Right ventricle myocardium superior (tissue), 1 donor: Measurements from ENCODE around the gene LMCD1. TPM values are rescaled to one million over a fixed set of nuclear protein-coding genes. Genes with fewer than 3 reads are reported as not detected.
"Not testable (repeated sequence)": the region's sequence is repeated elsewhere in the genome, so short reads cannot be mapped to it uniquely, and the experiment has no call there.

Source experiments
- ATAC-seq: fragments of 200-7000 bp; cut with Tn5 transposase; one replicate; pipeline ENCODE4 v1.9.1; 2020; ENCODE audit warnings: mild to moderate bottlenecking; ENCODE audit not compliant: poor library complexity
- DNase-seq: peaks from one replicate; pipeline ENCODE4 v3.0.0-alpha.2; 2020
- intact Hi-C: fragments of 100-400 bp; cut with DNase I; formaldehyde crosslinking; loops from one replicate; pipeline ENCODE4 v1.11.2; 2022
- total RNA-seq: library from RNA; stranded (reverse); fragmentation: NEBNext Ultra II Directional; extraction: Animal tissue kit (Norgen Biotek cat#: 25700); gene quantifications from one replicate; pipeline ENCODE4 v1.2.1, GENCODE V29; 2021
- donor health status: DM: no; HTN: yes; CAD: no; lungs with severe emphysema.

Gene LMCD1
- total RNA-seq, 1 donor from 2014 or later = 49.6 TPM

DNA sequence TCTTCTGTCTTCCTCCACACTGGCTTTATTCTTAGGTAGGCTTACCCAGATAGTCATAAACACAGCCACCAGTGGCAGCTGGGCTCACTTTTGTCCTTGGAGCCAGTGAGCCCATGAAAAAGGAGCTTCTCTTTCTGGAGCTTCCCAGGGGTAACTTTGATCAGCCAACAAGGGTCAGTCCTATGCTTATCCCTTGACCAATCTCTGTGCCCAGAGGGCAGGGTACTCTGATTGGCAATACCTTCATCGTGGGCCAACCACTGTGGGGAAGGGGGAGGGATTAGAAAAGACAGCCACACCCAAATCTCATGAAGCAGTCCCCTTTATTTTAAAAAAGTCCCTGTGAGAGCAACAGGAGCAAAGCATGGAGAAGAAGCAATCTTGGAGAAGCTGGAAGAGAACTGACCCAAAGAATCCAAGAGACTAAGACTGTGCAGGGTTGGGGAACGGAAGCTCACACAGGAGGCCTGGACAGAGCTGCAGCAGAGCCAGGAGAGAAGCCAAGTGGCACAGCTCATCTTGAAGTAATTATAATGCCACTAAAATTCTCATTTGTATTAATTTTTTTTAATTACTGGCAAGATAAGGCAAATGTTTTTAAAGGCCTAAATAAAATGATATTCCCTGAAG lies 72.5 kb downstream of the LMCD1 start:
- intact Hi-C loops = no loop called here
- ATAC-seq = peak; percentile 48
- no peak for DNase-seq

DNA sequence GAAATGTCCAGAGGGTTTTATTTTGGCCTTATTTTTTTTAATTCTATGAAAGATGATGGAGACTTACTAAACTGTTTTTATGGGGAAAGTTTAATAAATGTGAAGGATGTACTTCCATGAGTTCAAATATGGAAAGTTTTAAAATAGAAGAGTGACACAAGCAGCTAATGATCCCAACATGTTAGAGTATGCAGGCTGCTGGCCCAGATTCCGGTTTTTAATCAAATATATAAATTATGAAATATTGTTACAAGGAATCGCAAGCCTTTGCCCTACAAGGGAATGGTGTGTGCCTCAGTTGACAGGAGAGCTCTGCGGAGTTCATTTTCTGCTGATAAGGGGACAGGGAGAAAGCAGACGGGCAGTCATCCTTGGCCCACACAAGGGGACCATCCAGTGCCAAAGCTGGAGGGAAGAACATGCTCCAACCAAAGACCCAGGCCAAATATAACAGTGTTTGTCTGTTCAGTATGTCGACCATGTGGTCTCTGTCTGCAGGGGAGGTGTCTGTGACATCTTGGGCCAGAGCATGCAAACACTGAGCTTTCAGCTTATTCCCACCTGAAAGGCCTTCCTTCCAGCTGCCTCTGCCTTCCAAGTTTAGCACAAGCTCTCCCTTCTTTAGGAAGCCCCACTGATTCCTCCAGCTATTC lies 73.2 kb downstream of the LMCD1 start:
- intact Hi-C loops = no loop called here
- DNase-seq (no peak), ATAC-seq (no peak)

DNA sequence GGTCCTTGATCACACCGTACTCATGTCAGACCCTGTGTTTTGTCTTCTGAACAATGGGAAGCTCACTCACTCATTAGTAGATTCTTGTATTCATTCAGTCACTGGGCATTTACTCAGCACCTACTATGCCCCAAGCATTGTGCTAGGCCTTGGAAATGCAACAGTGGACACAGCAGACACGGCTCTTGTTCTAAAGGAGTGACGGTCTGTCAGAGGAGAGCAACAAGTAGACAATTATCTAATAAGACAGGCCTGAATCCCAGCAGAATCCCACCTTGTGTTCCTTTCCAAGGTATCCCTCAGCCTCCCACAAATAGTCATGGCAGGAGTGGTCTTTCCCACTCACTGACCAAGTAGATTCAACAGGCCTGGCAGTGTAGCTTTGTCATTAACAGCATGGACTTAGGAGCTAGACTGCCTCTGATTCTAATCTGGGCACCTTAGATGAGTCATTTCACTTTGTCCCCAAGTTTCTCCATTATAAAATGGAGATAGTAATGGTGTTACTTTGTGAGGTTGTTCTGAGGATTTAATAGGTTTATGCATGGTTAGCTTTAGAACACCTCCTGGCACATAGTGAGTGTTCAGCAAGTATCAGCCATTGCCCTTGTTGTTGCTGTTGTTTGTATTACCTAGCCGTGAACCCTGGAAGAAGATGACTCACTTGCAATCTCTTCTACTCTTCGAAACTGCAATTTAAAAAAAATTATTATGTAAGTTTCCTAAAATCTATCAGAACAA lies 73.9 kb downstream of the LMCD1 start:
- no peak for DNase-seq
- ATAC-seq = no peak
- intact Hi-C loops = no loop called here

DNA sequence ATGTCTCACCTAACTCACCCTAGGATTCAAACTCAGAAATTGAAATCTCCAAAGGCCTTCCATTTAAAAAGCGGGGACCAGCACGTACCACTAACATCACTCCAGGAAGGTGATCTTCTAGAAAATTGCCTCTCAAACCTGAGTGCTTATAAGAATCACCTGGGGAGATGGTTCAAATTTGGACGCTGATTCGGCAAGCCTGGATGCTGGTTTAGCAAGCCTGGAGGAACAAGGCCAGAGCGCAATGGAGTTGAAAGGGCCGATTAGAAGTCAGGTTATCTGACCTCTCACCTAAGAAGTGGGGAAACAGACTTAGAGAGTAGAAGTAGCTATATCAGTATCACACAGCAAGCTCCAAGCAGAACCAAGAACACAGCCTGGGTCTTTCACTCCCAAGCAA lies 74.8 kb downstream of the LMCD1 start:
- DNase-seq (no peak), ATAC-seq (no peak)
- intact Hi-C loops = no loop called here

DNA sequence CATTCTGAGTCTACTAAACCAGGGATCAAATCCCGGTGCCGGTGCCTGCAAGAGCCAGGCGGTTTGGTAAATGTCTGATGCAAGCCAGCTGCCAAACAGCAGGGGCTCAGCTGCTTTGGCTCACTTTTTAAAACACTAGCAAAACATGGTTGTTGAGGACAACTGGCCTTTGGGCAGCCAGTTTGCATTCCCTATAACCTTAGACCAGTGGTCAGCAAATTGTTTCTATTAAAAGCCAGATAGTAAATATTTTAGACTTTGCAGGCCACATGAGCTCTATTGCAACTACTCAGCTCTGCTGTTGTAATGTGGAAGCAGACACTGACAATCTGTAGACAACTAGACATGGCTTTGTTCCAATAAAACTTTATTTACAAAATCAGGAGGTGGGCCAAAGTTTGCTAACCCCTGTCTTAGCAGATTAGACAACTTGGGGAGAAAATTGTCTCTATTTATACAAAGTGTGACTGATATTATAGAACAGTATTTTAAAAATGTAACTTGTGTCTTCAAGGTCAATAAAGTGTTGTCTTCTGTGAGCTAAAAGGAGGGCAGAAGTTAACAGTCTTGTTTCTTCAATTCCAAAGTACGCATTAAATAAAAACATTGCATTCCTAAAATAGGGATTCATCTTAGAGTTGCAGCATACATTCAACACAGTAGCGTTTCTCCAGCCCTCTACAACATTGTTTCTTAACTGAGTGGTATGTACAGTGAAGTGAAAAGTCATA lies 75.4 kb downstream of the LMCD1 start:
- DNase-seq (no peak), ATAC-seq (no peak)
- intact Hi-C loops = no loop called here

DNA sequence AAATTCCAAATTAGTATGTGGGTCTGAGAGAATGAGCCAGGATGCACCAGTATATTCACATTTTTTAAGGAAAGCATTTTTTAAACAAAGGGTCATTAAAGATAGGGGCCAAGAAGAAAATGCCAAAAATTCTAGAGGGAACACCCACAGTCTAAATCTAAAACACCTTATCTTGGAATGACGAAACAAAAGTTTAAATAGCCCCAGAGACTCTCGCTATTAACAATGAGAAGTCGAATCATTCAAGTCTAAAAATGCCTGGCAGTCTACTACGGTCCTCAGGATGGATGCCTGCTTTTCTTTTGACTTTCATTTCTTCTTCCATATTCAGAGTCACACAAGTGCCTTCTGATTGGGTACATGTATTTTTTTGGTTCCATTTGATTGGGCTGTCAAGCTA lies 76.7 kb downstream of the LMCD1 start:
- intact Hi-C loops = no loop called here
- ATAC-seq = no peak
- no peak for DNase-seq

DNA sequence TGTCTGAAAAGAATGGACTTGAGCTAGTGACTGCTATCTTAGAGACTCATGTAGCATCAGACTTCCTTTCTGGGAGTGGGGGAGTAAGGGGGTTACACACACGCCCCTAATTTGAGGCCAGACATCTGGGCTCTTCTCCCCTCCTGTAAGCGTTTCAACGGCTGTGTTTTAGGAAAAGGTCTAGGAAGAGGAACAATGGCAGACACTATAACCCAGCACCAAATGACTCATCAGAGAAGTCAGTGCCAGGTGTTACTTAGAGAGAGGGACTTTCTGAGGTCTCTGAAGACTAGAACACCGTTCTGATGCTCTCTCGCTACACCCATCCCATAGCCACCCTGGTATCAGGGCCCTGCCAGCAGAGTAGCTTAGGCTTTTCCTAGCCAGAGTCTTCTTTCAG lies 77.5 kb downstream of the LMCD1 start:
- no peak for DNase-seq
- ATAC-seq = no peak
- intact Hi-C loops = no loop called here

DNA sequence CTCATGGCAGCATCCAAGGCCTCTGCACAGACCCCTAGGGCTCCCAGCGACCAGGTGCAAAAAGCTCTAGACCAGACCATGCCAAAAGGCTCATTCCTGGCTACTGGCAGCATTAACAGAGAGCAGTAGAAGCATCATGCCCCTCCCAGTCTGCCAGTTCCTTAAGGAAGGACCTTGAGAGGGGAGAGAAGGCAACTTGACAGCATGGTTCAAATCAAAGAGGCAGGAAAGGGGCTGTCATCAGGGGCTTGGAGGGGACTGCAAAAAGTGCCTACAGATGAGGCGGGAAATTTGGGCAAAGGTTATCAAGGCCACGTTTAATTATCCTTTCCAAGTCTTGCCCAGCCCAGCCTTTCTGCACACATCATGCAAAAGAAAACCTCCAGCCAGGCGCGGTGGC lies 78.3 kb downstream of the LMCD1 start:
- no peak for ATAC-seq
- no peak for DNase-seq
- intact Hi-C loops = no loop called here

DNA sequence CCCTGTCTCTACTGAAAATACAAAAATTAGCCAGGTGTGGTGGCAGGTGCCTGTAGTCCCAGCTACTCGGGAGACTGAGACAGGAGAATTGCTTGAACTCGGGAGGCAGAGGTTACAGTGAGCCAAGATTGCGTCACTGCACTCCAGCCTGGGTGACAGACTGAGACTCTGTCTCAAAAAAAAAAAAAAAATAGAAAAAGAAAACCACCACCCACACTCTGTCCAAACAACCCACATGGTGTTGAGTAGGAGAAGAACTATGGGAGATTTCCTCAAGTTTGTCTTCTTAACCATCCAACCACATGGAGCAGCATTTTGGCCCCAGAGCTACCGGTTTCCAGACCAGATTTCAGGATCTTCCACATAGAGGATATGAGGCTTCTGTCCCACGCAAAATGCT lies 78.8 kb downstream of the LMCD1 start:
- ATAC-seq, DNase-seq, intact Hi-C loops: not testable (repeated sequence)

DNA sequence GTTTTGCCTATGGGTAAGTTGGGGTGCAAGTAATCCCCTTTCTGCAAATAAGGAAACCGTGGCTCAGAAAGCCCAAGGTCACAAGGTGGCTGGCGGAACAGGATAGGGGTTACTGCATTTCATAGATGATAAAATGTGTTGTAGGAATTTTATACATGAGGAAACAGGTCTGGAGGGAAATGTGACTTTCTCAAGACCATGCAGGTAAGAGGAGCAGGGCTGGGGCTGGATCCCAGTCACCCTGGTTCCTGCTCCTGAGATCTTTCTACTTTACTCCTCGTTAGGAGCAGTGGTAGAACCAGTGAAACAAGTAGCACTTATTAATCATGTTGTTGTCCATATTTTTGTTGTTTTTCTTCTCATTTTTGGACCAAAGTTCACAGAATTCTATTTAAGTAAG lies 79.8 kb downstream of the LMCD1 start:
- DNase-seq (no peak), ATAC-seq (no peak)
- intact Hi-C loops = no loop called here

DNA sequence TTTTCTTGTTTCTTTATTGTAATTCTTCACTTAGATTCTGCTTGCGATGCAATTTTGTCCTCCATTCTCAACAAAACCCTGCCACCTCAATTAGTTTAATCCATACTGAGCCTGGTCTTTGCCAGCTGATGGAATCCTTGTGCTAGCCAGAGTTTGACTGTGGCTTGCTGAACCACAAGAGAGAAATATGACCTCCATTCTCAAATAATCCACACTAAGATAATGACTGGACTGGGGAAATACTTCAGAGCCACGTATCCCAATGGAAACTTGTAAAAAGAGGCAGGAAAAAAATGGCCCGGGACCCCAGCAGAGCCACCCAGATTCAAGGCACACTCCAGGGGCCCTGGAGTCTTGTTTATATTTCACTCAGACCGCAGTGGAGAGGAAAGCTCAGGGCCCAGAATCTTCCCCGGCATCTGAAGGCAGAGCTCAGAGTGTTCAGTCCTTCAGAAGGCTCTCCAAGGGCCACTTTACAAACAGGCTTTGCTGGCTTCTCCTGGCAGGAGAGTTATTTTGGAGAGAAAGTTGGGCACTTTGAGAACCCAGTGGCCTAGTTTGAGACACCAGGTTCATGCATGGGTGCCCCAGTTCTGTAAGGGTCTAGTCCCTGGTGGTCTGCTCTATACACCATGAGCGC lies 80.3 kb downstream of the LMCD1 start:
- no peak for ATAC-seq
- no peak for DNase-seq
- intact Hi-C loops = no loop called here

DNA sequence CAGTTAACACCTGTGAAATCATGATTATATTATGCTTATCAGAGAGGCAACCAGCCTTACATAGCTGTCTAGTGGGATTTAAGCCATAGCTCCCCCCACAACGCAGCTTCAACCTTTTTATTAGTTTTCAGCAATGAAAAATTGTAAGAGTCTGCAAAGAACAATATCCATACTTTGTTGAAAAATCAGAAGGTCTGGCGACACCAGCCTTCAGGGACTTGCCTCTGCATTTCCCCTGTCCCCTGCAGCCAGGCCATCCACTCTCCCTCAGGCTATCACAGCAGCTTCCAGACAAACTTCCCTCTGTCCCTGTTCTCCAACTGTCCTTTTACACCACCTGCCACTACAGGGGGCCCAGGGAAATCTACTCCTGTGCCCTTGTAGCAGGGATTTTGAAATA lies 83.0 kb downstream of the LMCD1 start:
- ATAC-seq (no peak), DNase-seq (no peak)
- intact Hi-C loops = no loop called here

DNA sequence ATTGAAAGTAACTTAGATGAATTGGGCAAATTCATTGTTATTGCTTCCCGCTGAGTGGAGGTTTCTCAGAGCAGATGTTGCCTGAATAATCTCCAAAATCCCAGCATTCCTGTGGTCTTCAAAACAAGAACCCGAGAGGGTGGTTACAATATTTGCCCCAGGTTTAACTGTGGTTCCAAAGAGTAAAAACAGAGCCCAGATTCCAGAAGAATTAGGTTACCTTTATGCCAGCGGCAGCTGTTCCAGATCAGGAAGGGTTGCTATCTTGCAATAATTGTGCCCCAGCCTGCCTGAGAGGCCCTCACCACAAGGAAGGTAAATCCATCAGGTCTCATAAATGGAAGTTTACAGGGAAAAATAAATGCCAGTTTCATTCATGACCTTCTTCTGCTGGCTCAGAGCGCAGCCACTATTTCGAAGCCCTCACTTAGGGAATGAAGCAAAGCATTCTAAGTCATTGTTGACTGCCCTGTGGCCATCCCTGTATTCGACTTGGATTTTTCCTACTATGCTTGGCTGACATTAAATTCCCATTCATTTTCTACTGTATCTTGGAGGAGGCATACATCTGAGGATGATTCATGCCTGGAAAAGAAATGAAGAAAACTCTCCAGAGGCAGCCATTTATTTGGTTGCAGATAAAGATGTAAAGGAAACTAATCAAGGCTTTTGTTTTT lies 88.4 kb downstream of the LMCD1 start:
- ATAC-seq (no peak), DNase-seq (no peak)
- intact Hi-C loops = no loop called here

DNA sequence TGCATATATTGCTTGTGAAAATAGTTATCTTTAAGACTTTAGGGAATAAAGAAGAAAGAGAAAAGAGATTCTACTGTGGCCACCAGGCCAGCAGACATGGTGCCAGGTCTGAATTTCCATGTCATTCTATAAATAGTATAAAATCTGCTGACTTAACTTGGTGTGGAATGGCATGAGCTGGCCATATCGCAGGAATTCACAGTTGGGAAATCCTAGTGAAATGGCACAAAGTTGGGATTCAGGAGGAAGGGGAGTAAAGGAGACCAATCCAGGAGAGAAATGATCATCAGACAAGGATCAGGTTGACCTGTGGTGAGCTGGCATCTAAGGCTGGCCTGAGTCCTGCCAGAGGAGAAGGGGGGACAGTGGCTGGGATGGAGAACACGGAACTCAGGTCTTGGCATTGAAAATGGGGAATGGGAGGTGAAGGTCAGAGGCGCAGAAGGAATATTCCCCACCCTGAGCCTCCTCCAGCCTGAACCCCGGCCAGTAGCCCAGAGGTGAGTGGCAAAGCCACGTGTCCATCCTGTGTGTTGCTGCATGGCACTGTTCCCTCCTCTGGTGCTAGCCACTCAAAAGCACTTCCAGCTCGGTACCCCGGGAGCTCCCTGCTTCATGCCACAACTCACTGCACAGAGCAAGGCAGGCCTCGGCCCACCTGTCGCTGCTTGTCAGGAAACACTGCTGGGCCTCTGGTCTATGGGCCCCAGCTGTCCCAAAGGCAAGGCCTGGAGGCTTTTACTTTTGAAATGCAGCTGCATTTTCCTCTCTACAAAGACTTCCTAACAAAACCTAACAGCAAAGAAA lies 91.6 kb downstream of the LMCD1 start:
- DNase-seq = peak; percentile 47
- peak; percentile 80 for ATAC-seq
- intact Hi-C loops = no loop called here

DNA sequence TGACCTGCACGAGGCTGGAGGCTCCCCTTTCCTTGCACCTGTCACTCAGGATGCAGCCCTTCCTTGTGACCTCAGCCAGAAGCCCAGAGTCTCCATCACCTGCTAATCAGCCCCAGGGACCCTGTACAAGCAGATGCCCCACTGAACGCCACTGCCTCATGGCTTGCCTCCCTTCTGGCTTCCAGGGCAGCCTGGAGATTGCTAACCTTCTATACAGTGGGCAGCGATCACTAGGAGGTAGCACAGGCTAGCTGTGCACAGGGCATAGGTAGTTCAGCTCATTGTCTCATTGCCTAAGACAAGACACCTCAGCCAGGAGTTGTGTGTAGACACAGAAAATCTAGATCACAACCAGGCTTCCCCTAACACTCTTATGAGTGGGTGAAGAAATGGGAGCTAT lies 93.6 kb downstream of the LMCD1 start:
- intact Hi-C loops = no loop called here
- ATAC-seq (no peak), DNase-seq (no peak)

DNA sequence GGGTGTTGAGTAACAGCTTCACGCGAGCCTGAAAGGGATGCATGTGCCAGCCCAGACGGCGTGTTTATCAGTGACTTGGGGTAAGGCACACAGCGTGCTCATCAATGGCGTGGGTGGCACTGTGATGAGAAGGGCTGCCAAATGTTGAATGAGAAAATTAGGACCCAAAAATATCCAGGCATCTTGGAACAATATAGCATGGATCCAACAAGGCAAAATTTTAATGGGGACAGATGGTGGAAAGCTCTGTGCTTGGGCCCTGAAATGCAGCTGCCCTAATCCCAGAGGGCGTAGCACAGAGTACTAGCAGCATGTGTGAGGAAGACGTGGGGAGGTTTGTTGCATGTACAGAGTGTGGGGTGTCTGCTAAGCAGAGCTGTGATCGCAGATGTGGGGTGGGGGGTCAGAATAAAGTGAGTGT lies 94.1 kb downstream of the LMCD1 start:
- intact Hi-C loops = no loop called here
- ATAC-seq (peak; percentile 71), DNase-seq (peak; percentile 55)

DNA sequence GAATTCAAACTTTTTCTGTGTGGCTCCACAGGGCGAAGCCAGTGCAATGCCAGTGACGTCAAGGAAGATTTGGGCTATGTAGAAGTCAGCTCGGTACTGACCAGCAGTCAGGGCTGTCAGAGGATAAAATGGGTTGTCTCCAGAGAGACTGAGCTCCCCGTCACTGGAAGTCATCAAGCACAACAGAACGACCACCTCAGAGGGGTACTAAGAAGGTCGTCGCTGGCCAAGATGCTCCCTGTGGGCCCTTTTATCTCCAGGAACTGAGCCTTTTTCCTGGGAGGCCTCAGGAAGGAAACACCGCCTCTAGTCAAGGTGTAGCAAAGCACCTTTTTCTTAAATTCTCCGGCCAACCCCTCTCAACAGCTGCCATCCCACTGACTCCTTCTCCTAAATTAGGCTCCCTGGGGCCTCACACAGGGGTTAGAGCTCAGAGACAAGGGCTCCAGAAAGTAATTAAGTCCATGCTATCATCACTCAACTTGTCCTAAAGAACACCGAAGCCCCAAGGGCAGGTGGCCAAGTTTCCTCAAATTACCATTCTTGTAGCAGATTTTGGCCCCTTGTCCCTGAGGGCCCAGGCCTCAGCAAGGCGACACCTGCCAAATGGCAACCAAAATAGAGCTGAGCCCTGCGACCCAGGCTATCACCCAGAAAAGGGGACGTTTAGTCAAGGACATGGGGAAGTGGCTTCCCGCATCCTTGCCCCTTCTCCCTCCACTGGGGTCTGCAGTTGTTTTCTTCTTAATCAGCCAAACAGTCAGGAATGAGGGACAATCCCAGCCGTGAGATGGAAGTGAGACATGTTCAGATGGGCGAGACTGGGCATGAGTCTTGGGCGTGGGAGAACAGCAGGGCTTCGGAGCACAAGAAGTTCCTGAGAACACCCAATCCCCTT lies 94.9 kb downstream of the LMCD1 start:
- ATAC-seq (peak; percentile 4), DNase-seq (no peak)
- intact Hi-C loops = no loop called here
